MCF 10A (cell line): ENCODE measurements around the gene ZNF804B. TPM values are rescaled to one million over a fixed set of nuclear protein-coding genes. Genes with fewer than 3 reads are reported as not detected.

ENCODE experiments used
- BruUV-seq: library from RNA; stranded (reverse); fragments of 400-500 nt; replicated peaks from 2 replicates; lab custom pipeline; 2021; lab: Mats Ljungman, UMichigan
- CTCF ChIA-PET: fragments of 300-600 bp; sonication (Branson Sonifier 250); formaldehyde crosslinking; extraction: SDS; loops from one replicate; lab custom pipeline; 2021; ENCODE audit warnings: antibody characterized with exemption, inconsistent platforms; lab: Yijun Ruan, JAX
- POLR2A ChIA-PET: fragments of 300-600, 350-650 bp; sonication (Branson Sonifier 250); formaldehyde crosslinking; extraction: SDS; loops from one replicate; lab custom pipeline; 2020; ENCODE audit warnings: antibody characterized with exemption, inconsistent platforms; lab: Yijun Ruan, JAX
- DNase-seq: peaks from one replicate; pipeline ENCODE4 v3.0.0-alpha.2; 2018; ENCODE audit not compliant: unreplicated experiment
- H3K27ac Mint-ChIP-seq: one replicate; pipeline ENCODE4 v1.8.0; 2022; ENCODE audit warnings: mild to moderate bottlenecking, low read depth, mixed read lengths; ENCODE audit not compliant: unreplicated experiment
- H3K27me3 Mint-ChIP-seq: one replicate; pipeline ENCODE4 v1.8.0; 2022; ENCODE audit warnings: mixed read lengths; ENCODE audit not compliant: insufficient read depth, unreplicated experiment
- H3K36me3 Mint-ChIP-seq: one replicate; pipeline ENCODE4 v1.8.0; 2022; ENCODE audit warnings: mild to moderate bottlenecking, moderate library complexity, mixed read lengths; ENCODE audit not compliant: insufficient read depth, unreplicated experiment
- H3K4me1 Mint-ChIP-seq: one replicate; pipeline ENCODE4 v1.8.0; 2022; ENCODE audit warnings: mixed read lengths; ENCODE audit not compliant: insufficient read depth, unreplicated experiment
- H3K4me3 Mint-ChIP-seq: one replicate; pipeline ENCODE4 v1.8.0; 2022; ENCODE audit warnings: mild to moderate bottlenecking, moderate library complexity, mixed read lengths; ENCODE audit not compliant: unreplicated experiment
- H3K9me3 Mint-ChIP-seq: one replicate; pipeline ENCODE4 v1.8.0; 2022; ENCODE audit warnings: mixed read lengths; ENCODE audit not compliant: unreplicated experiment
- CTCF ChIP-seq: fragments of 200-600 bp; IDR thresholded peaks from one replicate; pipeline ENCODE4 v1.8.0; 2022; ENCODE audit warnings: antibody characterized with exemption, mild to moderate bottlenecking; ENCODE audit not compliant: unreplicated experiment
- intact Hi-C: fragments of 100-400 bp; cut with micrococcal nuclease; formaldehyde crosslinking; loops from 2 replicates; pipeline ENCODE4 v1.14.1; 2022
- total RNA-seq: library from RNA; stranded (reverse); gene quantifications from 2 replicates; pipeline ENCODE4 v1.2.3, GENCODE V29; 2022

Gene ZNF804B
- total RNA-seq, 1 experiment from 2014 or later = not detected

- no peak for DNase-seq
- Mint-ChIP-seq H3K4me1 (no peaks in the 10 kb centered on the region), H3K27me3 (no peaks in the 10 kb centered on the region), H3K27ac (no peak overlapping the region), H3K4me3 (no peak overlapping the region), H3K9me3 (peaks cover 8% of the 10 kb centered on the region), H3K36me3 (no peaks in the 10 kb centered on the region)
- BruUV-seq = no TSS peak
- CTCF ChIA-PET = no interaction called here
- intact Hi-C loops = no loop called here
- POLR2A ChIA-PET = no interaction called here
- no peak for TF ChIP-seq CTCF
These were observed 270.4 kb downstream of the ZNF804B start for GRCh38 chr7:89029864-89030263.

GRCh38 chr7:89041240-89041639, 281.7 kb downstream of the ZNF804B start:
- H3K9me3 Mint-ChIP-seq = no peaks in the 10 kb centered on the region
- intact Hi-C loops = no loop called here

GRCh38 chr7:89042940-89043339, 283.4 kb downstream of the ZNF804B start:
- TF ChIP-seq CTCF = no peak
- BruUV-seq = no TSS peak
- Mint-ChIP-seq H3K4me1 (no peaks in the 10 kb centered on the region), H3K27ac (no peak overlapping the region), H3K4me3 (no peak overlapping the region), H3K9me3 (peaks cover 9% of the 10 kb centered on the region), H3K27me3 (no peaks in the 10 kb centered on the region), H3K36me3 (no peaks in the 10 kb centered on the region)
- ChIA-PET POLR2A (no interaction called here), CTCF (interaction anchor here (0.6 to 0.7 kb wide), 2 partner anchors 12 to 18 kb away, joined by 3 to 4 read pairs; no protein-coding TSS in a partner anchor)
- intact Hi-C loops = no loop called here
- no peak for DNase-seq

More at GRCh38 chr7:89041240-89041639, 281.7 kb downstream of the ZNF804B start:
- Mint-ChIP-seq H3K27ac (no peak overlapping the region), H3K36me3 (no peaks in the 10 kb centered on the region), H3K4me3 (no peak overlapping the region), H3K4me1 (no peaks in the 10 kb centered on the region), H3K27me3 (no peaks in the 10 kb centered on the region)
- DNase-seq = no peak
- BruUV-seq = no TSS peak
- CTCF ChIA-PET = no interaction called here
- POLR2A ChIA-PET = no interaction called here
- no peak for TF ChIP-seq CTCF

- TF ChIP-seq CTCF = no peak
- no peaks in the 10 kb centered on the region for H3K27me3 Mint-ChIP-seq
- intact Hi-C loops = no loop called here
- ChIA-PET CTCF (no interaction called here), POLR2A (interaction anchor here (0.5 kb wide), 1 partner anchor 18 kb away, joined by 3 read pairs; no protein-coding TSS in a partner anchor)
- no peak overlapping the region for H3K4me3 Mint-ChIP-seq
- no peak overlapping the region for H3K27ac Mint-ChIP-seq
- no TSS peak for BruUV-seq
- no peak for DNase-seq
- no peaks in the 10 kb centered on the region for H3K36me3 Mint-ChIP-seq
- H3K9me3 Mint-ChIP-seq = peaks cover 21% of the 10 kb centered on the region
- no peaks in the 10 kb centered on the region for H3K4me1 Mint-ChIP-seq
These were observed 289.5 kb downstream of the ZNF804B start for GRCh38 chr7:89049043-89049442.
